NOMO-1 treated with dmso at 0.1 percent for 144 hours (cell line): ENCODE results near the gene RAB3B.
"Not testable (repeated sequence)": the region's sequence is repeated elsewhere in the genome, so short reads cannot be mapped to it uniquely, and the experiment has no call there.

ENCODE experiments used
- DNase-seq: peaks from one replicate; lab custom pipeline; 2025; ENCODE audit not compliant: unreplicated experiment; lab: John Stamatoyannopoulos, UW

Gene RAB3B

GRCh38 chr1:51922040-51922439 is 68.5 kb downstream of the RAB3B start:
- DNase-seq, result no peak

GRCh38 chr1:51920130-51920529 is 70.4 kb downstream of the RAB3B start:
- no peak for DNase-seq

GRCh38 chr1:51919684-51920083 is 70.8 kb downstream of the RAB3B start:
- no peak for DNase-seq

- no peak for DNase-seq
Measured at GRCh38 chr1:51916587-51917405, 73.7 kb downstream of the RAB3B start.

GRCh38 chr1:51915951-51916350 is 74.5 kb downstream of the RAB3B start:
- no peak for DNase-seq

- no peak for DNase-seq
Measured at GRCh38 chr1:51912881-51913280, 77.6 kb downstream of the RAB3B start.

- DNase-seq, result no peak
Measured at GRCh38 chr1:51910221-51911000, 80.1 kb downstream of the RAB3B start.

GRCh38 chr1:51908499-51908898 is 82.0 kb downstream of the RAB3B start:
- no peak for DNase-seq

GRCh38 chr1:51907079-51907702 is 83.3 kb downstream of the RAB3B start:
- no peak for DNase-seq

GRCh38 chr1:51906306-51907078 is 84.0 kb downstream of the RAB3B start:
- DNase-seq, result no peak

- DNase-seq, result no peak
Measured at GRCh38 chr1:51902456-51902855, 88.0 kb downstream of the RAB3B start.

- no peak for DNase-seq
Measured at GRCh38 chr1:51901151-51901550, 89.3 kb downstream of the RAB3B start.

- no peak for DNase-seq
Measured at GRCh38 chr1:51899022-51899421, 91.5 kb downstream of the RAB3B start.

GRCh38 chr1:51898090-51898734 is 92.3 kb downstream of the RAB3B start:
- DNase-seq, result no peak

- no peak for DNase-seq
Measured at GRCh38 chr1:51897699-51898031, 92.8 kb downstream of the RAB3B start.

- DNase-seq, result not testable (repeated sequence)
Measured at GRCh38 chr1:51894748-51895147, 95.8 kb downstream of the RAB3B start.

- peak; percentile 99 for DNase-seq
Measured at GRCh38 chr1:51878616-51879336, 111.7 kb downstream of the RAB3B start, which contains the start of gene NRDC. Gene NRDC, minus strand, starts transcription at chr1:51878727. Its CDS starts 112 bp downstream, at chr1:51878615.

GRCh38 chr1:51878308-51878615 is 112.2 kb downstream of the RAB3B start:
- no peak for DNase-seq

- no peak for DNase-seq
Measured at GRCh38 chr1:51877434-51878307, 112.8 kb downstream of the RAB3B start.
